ENCODE data around the gene TOP3A. TPM values are rescaled to one million over a fixed set of nuclear protein-coding genes. Genes with fewer than 3 reads are reported as not detected.

TOP3A gene
- total RNA-seq, 4 donors from 2014 or later: 12.0 to 79.0 (median 32.1) TPM

DNA sequence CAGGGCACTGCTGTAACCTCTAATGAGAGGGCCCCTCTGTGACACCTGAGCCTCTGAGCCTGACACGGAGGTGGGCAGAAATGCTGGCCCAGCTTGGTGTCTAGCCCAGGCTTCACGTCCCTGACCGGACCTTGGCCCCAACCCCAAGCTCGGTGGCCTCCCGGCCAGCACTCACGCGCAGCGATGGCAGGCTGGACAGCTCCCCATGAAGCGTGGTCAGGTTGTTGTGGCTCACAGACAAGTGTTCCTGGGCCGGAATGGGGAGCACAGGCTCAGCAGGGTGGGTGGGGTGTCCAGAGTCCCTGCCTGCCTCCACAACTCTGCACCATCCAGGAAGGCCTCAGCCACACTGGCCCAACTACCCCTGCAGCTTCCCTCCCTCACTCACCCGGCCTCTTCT is 58.4 kb downstream of the TOP3A start:
- 90% methylated on average over 4 of the region's 11 CpGs; no CpG with 5 or more reads in 1 of the 2 donors for whole genome bisulfite sequencing, 2 donors (ENCODE audit: low coverage in 1 of 2)
- DNase-seq: no peak
- in situ Hi-C loops (cut with MboI; ENCODE audit: low pct_ligation_motif_present in 1 of 4, low pct_unique_long_range_greater_than_20kb in 1 of 4, low sequenced_read_pairs in 3 of 4): no loop called here
- Histone ChIP-seq H3K27ac (no peak overlapping the region), H3K4me1 (peaks cover 13 to 35% (median 30%) of the 10 kb centered on the region in 4 donors), H3K36me3 (peaks cover 0 to 40% (median 16%) of the 10 kb centered on the region in 4 donors), H3K27me3 (no peaks in the 10 kb centered on the region), H3K4me3 (no peak overlapping the region), H3K9me3 (no peaks in the 10 kb centered on the region)
- TF ChIP-seq, protein P1, sequence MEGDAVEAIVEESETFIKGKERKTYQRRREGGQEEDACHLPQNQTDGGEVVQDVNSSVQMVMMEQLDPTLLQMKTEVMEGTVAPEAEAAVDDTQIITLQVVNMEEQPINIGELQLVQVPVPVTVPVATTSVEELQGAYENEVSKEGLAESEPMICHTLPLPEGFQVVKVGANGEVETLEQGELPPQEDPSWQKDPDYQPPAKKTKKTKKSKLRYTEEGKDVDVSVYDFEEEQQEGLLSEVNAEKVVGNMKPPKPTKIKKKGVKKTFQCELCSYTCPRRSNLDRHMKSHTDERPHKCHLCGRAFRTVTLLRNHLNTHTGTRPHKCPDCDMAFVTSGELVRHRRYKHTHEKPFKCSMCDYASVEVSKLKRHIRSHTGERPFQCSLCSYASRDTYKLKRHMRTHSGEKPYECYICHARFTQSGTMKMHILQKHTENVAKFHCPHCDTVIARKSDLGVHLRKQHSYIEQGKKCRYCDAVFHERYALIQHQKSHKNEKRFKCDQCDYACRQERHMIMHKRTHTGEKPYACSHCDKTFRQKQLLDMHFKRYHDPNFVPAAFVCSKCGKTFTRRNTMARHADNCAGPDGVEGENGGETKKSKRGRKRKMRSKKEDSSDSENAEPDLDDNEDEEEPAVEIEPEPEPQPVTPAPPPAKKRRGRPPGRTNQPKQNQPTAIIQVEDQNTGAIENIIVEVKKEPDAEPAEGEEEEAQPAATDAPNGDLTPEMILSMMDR (IDR thresholded peaks at IDR 0.05): no peak
- intact Hi-C loops (cut with DNase I; ENCODE audit: low total_unique reads): no loop called here

DNA sequence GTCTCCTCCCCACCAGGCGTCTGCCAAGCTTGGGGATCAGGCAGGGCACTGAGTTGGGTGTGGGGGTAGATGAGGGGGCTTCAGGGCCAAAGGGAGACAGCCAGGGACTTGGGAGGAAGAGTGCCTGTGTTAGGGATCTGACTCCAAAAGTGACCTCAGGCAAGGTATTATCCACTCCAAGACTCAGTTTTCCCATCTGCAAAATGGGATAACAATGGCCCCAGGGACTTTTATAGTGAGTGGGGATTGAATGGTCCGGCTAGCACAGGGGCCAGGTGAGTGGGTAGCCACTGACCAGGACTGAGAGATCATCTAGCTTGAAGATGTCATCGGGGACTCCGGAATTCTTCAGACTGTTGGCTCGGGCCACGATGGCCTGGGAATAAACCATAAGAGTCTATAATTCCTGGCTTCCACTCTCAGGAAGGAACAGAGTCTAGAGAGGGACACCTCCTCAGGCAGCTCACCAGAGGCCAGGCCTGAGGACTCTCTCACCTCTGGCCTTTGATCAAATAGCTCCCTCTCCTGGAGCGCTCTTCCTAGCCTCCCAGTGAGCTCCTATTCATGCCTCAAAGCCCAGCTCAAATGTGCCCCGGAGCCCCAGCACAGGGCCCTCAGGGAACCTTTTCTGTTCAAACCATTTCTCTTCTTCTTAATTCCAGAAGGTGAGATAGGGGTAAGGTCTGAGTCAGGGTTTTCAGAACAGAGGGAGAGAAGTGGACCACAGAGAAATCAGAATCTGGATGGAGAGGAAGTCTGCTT is 59.7 kb downstream of the TOP3A start:
- TF ChIP-seq POLR2AphosphoS5 (IDR thresholded peaks at IDR 0.05) (no peak), POLR2A (IDR thresholded peaks at IDR 0.05) (no peak), EP300 (IDR thresholded peaks at IDR 0.05; ENCODE audit: low read depth) (no peak)
- TF ChIP-seq, protein P1 (IDR thresholded peaks at IDR 0.05): no peak
- WGBS, 2 donors (ENCODE audit: low coverage in 1 of 2): 92 to 97% methylated on average over 2 to 8 of the region's 8 CpGs
- no peak for DNase-seq
- no peak overlapping the region for H3K27ac ChIP-seq
- no peaks in the 10 kb centered on the region for H3K9me3 ChIP-seq
- no peaks in the 10 kb centered on the region for H3K27me3 ChIP-seq
- in situ Hi-C loops (cut with MboI; ENCODE audit: low pct_ligation_motif_present in 1 of 4, low pct_unique_long_range_greater_than_20kb in 1 of 4, low sequenced_read_pairs in 3 of 4) (no loop called here), intact Hi-C loops (cut with DNase I; ENCODE audit: low total_unique reads) (no loop called here)
- peaks cover 0 to 46% (median 21%) of the 10 kb centered on the region in 4 donors for H3K36me3 ChIP-seq
- H3K4me1 ChIP-seq: peaks cover 13 to 31% (median 28%) of the 10 kb centered on the region in 4 donors
- no peak overlapping the region for H3K4me3 ChIP-seq

DNA sequence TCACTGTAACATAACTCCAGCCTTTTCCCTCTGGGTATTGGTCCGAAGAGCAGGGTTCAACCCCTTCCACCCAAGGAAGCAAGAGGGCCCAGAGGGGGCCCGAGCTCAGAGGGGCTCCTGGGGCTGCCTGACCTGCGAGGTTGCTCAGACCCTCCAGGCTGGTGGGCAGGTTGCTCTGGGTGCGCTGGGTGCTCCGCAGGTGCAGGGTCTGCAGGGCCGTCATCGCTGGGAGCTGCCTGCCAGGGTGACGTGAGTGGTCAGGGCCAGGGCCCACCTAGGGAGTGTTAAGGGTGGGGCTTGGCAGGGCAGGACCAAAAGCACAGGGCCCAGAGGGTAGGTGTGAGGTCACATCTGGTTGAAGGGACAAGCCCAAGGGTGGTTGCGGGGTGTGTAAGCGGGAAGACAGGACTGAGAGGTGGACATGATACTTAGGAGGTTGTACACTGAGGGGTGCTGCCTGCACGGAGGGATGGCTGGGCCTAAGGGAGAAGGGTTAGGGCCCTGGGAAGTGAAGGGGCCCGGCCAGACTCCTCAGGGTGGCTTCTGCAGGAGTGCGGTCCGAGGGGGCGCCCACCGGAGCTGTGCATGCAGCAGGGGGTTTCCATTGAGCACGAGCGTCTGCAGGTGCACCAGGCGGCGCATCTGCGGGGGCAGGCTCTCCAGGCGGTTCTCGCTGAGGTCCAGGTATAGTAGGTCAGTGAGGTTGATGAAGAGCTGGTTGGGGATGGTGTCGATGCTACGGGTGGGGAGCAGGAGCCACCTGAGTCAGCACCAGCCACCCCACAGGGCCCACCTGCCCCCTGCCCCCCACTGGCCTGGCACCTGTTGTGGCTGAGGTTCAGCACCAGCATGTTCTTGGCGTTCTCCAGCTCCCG is 60.6 kb downstream of the TOP3A start:
- Histone ChIP-seq H3K4me3 (no peak overlapping the region), H3K27me3 (no peaks in the 10 kb centered on the region), H3K4me1 (peaks cover 13 to 24% (median 20%) of the 10 kb centered on the region in 4 donors), H3K27ac (no peak overlapping the region), H3K9me3 (no peaks in the 10 kb centered on the region), H3K36me3 (peaks cover 0 to 46% (median 21%) of the 10 kb centered on the region in 4 donors)
- no peak for DNase-seq
- intact Hi-C loops (cut with DNase I; ENCODE audit: low total_unique reads) (no loop called here), in situ Hi-C loops (cut with MboI; ENCODE audit: low pct_ligation_motif_present in 1 of 4, low pct_unique_long_range_greater_than_20kb in 1 of 4, low sequenced_read_pairs in 3 of 4) (no loop called here)
- no peak for TF ChIP-seq POLR2AphosphoS5 (IDR thresholded peaks at IDR 0.05)
- TF ChIP-seq POLR2A (IDR thresholded peaks at IDR 0.05): no peak
- no peak for TF ChIP-seq EP300 (IDR thresholded peaks at IDR 0.05; ENCODE audit: low read depth)
- TF ChIP-seq, protein P1 (IDR thresholded peaks at IDR 0.05): no peak
- WGBS, 2 donors (ENCODE audit: low coverage in 1 of 2): 92% methylated on average over 27 of the region's 27 CpGs; no CpG with 5 or more reads in 1 of the 2 donors

DNA sequence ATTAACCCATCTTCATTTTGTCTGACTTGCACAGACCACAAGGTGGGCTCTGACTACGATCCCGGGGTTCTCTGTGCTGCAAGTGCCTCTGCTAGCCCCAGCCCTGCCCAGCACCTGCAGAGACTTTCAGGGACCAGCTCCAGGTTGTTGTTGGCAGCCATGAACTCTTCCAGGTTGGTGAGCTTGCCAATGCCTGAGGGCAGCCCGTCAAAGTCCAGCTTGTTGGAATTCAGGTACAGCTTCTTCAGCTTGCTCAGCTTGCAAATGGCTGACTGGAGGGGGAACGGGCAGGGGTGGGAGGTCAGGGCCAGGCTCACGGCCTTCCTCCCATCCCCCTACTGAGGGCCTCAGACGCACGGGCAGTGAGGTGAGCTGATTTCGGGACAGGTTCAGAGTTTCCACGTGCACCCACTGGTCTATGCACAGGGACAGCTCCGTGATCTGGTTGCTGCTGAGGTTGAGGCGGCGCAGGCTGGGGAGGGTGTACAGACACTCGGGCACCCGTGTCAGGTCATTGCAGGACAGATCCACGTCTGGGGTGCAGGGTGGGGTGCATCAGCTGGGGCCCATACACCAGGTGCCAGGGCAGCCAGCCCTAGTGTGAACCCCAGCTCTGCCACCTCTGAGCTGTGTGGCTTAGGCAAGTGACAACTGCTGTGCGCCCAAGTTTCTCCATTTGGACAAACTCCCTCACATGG is 61.5 kb downstream of the TOP3A start:
- intact Hi-C loops (cut with DNase I; ENCODE audit: low total_unique reads) (no loop called here), in situ Hi-C loops (cut with MboI; ENCODE audit: low pct_ligation_motif_present in 1 of 4, low pct_unique_long_range_greater_than_20kb in 1 of 4, low sequenced_read_pairs in 3 of 4) (no loop called here)
- 90% methylated on average over 16 of the region's 16 CpGs; no CpG with 5 or more reads in 1 of the 2 donors for WGBS, 2 donors (ENCODE audit: low coverage in 1 of 2)
- Histone ChIP-seq H3K4me1 (peaks cover 12 to 18% (median 15%) of the 10 kb centered on the region in 4 donors), H3K27ac (no peak overlapping the region), H3K36me3 (peaks cover 0 to 46% (median 21%) of the 10 kb centered on the region in 4 donors), H3K27me3 (no peaks in the 10 kb centered on the region), H3K4me3 (no peak overlapping the region), H3K9me3 (no peaks in the 10 kb centered on the region)
- TF ChIP-seq EP300 (IDR thresholded peaks at IDR 0.05; ENCODE audit: low read depth) (no peak), POLR2A (IDR thresholded peaks at IDR 0.05) (no peak), POLR2AphosphoS5 (IDR thresholded peaks at IDR 0.05) (no peak)
- TF ChIP-seq, protein P1 (IDR thresholded peaks at IDR 0.05): no peak
- DNase-seq: no peak

Data from transverse colon (tissue), 4 donors.